GM19099 (cell line): ENCODE measurements around the gene SHMT2.

Source experiments
- POLR2A ChIP-seq: IDR thresholded peaks from 3 replicates; pipeline ENCODE4 v1.6.1; 2011; ENCODE audit warnings: low read depth; ENCODE audit not compliant: insufficient read length; ENCODE audit errors: extremely low read depth

The SHMT2 gene

GRCh38 chr12:57266681-57267080, 37.2 kb downstream of the SHMT2 start:
- no peak for TF ChIP-seq POLR2A

- no peak for TF ChIP-seq POLR2A
These were observed 38.8 kb downstream of the SHMT2 start for GRCh38 chr12:57268264-57268663.

GRCh38 chr12:57270966-57271470, 41.5 kb downstream of the SHMT2 start:
- TF ChIP-seq POLR2A, result no peak

GRCh38 chr12:57272337-57273151, 43.0 kb downstream of the SHMT2 start:
- TF ChIP-seq POLR2A, result no peak

GRCh38 chr12:57273516-57273915, 44.0 kb downstream of the SHMT2 start:
- no peak for TF ChIP-seq POLR2A

GRCh38 chr12:57276935-57277563, 47.5 kb downstream of the SHMT2 start:
- TF ChIP-seq POLR2A, result no peak

- TF ChIP-seq POLR2A, result no peak
These were observed 49.2 kb downstream of the SHMT2 start for GRCh38 chr12:57278465-57279381.

GRCh38 chr12:57280211-57281062, 50.9 kb downstream of the SHMT2 start:
- peak; percentile 46 for TF ChIP-seq POLR2A
